Activated T-cell treated with anti-CD3 and anti-CD28 coated beads, Interleukin-2, amount 50 U/mL, for 1 hour (primary cell): ENCODE results near the gene CABP4.
"Not testable (repeated sequence)": the region's sequence is repeated elsewhere in the genome, so short reads cannot be mapped to it uniquely, and the experiment has no call there.

ENCODE experiments used
- DNase-seq: peaks from one replicate; pipeline ENCODE4 v3.0.0-alpha.2; 2020

The CABP4 gene

DNA sequence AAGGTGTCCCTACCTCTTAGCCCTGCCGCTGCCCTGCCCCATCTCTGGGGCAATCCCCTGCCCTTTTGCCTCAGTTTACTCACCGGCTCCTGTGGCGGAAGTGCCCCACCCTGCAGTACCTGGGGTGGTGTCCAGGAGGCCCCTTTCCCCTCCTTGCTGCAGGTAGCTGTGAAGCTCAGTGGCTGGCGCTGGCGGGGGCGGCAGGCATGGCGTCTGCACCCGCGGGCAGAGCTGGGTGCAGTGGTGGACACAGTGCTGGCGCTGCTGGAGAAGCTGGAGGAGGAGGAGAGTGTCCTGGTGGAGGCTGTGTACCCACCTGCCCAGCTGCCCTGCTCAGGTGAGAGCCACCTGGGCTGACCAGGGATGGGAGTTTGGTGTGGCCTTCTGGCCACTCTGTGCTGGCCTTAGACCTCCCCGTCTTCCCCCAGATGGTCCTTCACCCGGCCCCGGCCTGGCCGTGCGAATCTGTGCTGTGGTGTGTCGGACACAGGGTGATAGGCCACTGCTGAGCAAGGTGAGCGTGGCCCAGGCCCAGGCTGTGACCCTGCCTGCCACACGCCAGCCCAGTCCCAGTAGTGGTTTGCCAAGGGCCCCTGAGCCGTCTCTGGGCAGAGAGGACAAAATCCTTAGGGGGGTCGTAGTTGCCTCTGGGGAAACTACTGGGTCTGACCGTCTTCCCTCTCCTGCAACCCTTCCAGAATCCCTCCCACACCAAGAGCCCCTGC lies 35.7 kb upstream of the CABP4 start:
- DNase-seq, result peak; percentile 28

DNA sequence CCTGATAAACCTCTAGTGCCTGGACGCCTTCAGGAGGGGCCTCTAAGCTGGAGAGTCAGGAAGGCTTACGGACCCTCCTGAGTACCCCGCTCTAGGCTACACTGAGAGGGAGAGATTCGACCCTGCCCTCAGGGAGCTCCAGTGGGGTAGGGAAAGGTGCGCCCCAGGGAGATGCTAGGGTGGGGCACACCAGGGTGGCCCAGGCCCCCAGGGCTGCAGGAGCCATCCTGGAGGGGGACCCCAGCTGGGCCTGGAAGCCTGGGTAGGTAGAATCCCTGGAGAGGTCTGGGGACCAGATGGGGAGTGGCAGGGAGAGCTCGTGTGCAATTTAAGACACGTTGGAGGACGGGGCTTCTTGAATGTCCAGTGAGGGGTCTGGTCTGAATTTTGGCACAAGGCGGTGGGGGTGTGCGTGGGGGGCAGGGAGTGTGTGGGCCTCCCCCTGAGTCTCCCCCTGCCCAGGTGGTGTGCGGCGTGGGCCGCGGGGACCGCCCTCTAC lies 35.0 kb upstream of the CABP4 start:
- peak; percentile 35 for DNase-seq

DNA sequence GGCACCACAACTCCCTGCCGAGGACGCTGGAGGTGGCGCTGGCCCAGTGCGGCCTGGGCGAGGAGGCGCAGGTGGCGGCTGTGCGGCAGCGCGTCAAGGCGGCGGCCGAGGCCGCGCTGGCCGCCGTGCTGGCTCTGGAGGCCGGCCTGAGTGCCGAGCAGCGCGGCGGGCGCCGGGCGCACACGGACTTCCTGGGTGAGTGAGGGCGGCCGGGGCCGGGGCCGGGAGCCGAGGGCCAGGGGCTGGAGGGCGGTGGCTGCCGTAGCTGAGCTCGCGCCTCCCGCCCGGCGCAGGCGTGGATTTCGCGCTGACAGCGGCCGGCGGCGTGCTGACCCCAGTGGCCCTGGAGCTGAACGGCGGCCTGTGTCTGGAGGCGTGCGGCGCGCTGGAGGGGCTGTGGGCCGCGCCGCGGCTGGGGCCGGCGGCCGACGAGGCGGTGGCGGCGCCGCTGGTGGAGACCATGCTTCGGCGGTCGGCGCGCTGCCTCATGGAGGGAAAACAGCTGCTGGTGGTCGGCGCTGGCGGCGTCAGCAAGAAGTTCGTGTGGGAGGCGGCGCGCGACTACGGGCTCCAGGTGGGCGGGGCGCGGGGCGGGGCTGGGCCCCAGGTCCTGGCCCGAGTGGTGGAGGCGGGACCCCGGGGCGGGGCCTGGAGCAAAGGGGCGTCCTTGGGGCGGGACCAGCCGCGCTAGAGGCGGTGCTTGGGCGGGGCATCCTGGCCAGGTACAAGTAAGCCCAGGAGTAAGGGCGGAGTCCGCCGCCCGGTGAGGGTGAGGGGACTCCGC lies 34.3 kb upstream of the CABP4 start:
- peak; percentile 100 for DNase-seq

DNA sequence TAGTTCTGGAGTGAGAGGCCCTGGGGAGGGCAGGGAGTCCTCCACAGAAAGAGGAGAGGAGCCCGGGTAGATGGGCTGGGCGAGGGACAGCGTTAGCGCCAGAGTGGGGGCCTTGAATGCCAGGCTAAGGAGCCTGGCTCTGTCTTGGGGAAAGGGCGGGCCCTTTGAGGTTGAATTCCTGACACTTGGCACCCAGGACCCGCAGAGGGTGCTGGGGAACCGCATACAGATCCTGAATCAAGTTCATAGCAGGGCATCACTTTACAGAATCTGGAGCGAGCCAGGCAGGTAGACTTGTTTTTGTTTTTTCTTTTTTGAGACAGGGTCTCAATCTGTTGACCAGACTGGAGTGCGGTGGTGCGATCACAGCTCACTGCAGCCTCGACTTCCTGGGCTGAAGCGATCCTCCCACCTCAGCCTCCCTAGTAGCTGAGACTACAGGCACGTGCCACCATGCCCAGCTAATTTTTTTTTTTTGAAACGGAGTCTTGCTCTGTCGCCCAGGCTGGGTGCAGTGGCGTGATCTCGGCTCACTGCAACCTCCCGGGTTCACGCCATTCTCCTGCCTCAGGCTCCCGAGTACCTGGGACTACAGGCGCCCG lies 33.6 kb upstream of the CABP4 start:
- no peak for DNase-seq

DNA sequence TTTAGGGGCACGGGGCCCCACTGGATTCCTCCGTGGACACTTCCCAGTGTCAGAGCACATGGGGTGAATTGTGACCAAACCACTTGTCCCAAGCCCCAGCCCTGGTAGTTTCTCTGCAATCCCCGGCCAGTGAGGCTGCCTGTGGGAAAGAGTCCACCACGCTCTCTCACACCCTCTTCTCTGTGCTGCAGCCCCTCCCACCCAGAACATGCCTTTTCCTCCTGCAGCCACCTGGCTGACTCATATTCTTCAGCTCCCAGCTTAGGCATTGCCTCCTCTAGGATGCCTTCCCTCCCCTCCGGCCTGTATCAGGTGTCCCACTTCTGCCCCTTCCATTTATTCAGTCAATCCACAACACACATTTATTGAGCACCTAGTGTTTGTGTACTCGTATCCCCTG lies 32.3 kb upstream of the CABP4 start:
- DNase-seq, result no peak

DNA sequence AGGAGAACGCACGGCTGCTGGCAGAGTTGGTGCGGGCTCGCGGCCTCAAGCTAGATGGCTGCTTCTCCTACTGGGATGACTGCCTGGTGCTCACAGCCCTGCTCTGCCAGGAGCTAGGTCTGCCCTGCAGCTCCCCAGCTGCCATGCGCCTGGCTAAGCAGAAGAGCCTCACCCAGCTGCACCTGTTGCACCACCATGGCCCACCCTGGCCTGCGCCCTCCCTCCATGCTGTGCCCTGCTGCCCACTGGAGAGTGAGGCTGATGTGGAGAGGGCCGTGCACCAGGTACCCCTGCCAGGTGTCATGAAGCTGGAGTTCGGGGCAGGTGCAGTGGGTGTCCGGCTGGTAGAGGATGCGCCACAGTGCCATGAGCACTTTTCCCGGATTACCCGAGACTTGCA lies 31.7 kb upstream of the CABP4 start:
- no peak for DNase-seq

DNA sequence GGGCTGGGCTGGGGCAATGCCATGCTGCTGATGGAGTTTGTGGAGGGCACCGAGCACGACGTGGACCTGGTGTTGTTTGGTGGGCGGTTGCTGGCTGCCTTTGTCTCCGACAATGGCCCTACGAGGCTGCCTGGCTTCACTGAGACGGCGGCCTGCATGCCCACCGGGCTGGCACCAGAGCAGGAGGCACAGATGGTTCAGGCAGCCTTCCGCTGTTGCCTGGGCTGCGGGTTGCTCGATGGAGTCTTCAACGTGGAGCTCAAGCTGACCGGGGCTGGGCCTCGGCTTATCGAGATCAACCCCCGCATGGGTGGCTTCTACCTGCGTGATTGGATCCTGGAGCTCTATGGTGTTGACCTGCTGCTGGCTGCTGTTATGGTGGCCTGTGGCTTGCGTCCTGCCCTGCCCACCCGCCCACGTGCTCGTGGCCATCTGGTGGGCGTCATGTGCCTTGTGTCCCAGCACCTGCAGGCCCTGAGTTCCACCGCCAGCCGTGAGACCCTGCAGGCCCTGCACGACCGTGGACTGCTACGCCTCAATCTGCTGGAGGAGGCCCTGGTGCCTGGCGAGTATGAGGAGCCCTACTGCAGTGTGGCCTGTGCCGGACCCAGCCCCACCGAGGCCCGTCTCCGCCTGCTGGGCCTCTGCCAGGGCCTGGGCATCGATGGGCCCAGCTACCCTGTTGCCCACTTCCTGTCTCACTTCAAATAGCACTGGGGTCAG lies 31.1 kb upstream of the CABP4 start:
- no peak for DNase-seq

DNA sequence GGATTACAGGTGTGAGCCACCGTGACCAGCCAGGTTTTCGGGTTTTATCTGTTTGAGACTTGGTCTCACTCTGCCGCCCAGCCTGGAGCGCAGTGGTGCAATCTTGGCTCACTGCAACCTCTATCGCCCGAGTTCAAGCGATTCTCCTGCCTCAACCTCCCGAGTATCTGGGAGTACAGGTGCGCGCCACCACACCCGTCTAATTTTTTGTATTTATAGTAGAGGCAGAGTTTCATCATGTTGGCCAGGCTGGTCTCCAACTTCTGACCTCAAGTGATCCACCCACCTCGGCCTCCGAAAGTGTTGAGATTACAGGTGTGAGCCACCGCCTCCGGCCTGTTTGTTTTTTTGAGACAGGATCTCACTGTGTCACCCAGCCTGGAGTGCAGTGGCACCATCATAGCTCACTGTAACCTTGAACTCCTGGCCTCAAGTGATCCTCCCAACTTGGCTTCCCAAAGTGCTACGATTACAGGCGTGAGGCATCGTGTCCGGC lies 27.7 kb upstream of the CABP4 start:
- DNase-seq, result not testable (repeated sequence)

DNA sequence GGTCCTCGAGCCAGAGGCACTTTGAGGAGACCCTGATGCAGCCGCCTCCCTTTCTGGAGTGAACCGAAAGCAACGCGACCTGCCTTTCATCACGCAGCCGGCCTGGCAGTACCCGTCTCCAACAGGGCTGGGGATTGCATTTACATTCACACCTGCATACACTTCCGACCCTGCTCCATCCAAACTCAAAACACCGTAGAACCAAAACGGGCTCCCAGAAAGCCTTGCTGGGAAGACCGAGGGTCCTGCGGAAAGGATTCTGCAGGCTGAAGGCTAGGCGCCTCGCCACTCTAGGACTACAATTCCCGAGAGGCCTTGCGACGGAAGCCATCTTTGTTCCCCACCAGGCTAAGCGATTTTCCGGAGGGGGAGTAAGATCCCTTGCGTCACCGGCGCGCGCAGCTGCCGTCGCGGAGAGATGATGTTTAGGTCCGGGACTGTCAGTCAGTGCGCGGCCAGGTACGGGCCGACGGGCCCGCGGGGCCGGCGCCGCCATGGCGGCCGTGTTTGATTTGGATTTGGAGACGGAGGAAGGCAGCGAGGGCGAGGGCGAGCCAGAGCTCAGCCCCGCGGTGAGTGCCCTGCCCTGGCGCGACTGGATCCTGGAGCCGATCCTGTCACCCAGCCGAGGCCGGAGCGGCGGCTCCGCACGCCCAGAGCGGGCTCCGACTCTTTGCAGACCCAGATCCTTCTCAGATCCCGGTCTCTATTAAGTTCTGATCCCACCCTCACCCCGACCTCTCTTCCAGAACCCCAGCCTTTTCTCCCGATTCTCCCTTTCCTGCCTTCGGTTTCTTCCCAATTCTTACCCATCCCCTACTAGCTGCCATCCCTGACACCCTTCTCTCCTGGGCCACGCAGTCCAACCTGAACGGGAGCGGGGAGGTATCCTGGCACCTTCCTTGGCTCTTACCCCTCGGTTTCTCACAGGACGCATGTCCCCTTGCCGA lies 26.8 kb upstream of the CABP4 start, which contains the start of gene RPS6KB2:
Gene RPS6KB2, plus strand, starts transcription at position 443 of the 950 bp plus-strand sequence. Its CDS starts 52 bp downstream, at position 495.
- DNase-seq, result peak; percentile 100

DNA sequence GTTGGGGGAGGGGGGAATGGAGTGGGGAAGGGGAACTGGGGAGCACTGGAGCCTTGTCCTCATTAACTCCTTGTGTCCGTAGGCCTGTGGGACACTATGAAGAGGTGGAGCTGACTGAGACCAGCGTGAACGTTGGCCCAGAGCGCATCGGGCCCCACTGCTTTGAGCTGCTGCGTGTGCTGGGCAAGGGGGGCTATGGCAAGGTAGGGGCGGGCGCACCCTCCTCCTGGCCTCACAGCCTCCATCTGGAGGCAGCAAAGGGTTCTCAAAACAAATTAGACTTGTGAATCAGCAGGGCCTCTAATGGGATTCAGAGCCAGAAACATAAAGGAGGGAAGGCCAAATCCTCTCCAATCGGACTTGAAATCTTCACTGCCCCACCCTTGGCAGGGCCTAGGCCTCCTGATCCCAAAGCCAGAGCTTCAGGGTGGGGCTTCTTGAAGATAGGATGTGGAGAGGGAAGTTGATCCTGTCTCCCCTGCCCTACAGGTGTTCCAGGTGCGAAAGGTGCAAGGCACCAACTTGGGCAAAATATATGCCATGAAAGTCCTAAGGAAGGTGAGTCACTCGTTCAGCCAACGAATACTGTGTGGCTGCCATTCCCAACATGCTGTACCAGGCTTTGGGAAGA lies 26.0 kb upstream of the CABP4 start:
- no peak for DNase-seq

DNA sequence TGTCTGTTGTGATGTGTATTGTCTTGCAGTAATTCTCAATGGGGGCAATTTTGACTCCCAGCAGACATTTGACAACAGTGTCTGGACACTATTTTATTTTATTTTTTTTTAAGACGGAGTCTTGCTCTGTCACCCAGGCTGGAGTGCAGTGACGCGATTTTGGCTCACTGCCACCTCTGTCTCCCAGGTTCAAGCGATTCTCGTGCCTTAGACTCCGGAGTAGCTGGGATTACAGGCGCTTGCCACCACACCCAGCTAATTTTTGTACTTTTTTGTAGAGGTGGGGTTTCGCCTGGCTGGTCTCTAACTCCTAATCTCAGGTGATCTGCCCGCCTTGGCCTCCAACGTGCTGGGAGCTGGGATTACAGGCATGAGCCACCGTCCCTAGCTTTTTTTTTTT lies 25.4 kb upstream of the CABP4 start:
- no peak for DNase-seq

DNA sequence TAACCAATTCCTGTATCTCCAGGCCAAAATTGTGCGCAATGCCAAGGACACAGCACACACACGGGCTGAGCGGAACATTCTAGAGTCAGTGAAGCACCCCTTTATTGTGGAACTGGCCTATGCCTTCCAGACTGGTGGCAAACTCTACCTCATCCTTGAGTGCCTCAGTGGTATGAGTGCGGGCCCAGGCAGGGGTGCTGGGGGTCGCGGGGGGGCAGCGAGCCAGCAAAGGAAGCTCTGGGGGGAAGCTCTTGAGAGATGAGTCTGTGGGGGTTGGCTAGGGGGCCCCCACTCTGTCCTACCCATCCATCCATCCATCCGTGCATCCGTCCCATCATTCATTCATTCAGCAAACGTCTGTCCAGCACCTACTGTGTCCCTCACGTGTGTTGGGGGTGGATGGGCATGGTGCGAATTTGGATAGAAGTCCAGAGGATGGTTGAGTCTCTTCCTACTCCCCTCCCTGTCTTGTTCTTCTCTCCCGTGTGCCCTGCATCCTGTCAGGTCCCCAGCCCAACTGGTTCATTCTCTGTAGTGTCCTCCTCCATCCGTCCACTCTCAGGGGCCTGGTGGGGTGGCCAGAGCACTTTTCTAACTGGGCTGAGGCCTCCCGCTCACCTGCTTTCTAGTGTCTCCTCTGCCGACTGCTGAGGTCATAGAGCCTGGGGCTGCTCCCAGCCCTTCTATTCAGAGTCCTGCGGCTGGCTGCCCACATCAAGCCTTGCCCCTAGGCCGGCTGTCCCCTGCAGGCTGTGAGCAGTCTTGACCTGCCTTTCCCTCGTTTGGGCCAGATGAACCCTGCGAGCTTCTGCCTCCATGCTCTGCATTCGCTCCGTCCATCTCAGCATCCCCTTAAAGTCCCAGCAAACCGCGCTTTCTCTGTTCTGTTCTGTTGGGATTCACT lies 23.6 kb upstream of the CABP4 start:
- DNase-seq, result no peak

DNA sequence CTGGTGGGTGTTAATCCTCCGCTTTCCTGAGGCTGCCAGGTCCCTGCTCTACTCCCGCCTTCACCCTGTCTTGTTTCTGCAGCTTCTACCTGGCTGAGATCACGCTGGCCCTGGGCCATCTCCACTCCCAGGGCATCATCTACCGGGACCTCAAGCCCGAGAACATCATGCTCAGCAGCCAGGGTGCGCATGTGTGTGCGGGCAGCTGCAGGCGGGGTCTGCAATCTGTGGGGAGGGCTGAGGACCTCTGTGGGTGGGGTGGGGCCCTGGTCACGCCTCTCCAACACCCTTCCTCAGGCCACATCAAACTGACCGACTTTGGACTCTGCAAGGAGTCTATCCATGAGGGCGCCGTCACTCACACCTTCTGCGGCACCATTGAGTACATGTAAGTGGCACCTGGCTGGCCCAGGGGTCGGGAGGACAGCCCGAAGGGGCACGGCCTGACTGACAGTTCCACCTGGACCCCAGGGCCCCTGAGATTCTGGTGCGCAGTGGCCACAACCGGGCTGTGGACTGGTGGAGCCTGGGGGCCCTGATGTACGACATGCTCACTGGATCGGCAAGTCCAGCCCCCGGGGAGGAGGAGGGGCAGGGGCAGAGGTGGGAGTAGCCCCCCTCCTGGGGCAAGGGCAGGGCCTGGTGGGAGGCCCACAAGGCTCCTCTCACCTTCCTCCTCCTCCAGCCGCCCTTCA lies 22.4 kb upstream of the CABP4 start:
- DNase-seq, result no peak

DNA sequence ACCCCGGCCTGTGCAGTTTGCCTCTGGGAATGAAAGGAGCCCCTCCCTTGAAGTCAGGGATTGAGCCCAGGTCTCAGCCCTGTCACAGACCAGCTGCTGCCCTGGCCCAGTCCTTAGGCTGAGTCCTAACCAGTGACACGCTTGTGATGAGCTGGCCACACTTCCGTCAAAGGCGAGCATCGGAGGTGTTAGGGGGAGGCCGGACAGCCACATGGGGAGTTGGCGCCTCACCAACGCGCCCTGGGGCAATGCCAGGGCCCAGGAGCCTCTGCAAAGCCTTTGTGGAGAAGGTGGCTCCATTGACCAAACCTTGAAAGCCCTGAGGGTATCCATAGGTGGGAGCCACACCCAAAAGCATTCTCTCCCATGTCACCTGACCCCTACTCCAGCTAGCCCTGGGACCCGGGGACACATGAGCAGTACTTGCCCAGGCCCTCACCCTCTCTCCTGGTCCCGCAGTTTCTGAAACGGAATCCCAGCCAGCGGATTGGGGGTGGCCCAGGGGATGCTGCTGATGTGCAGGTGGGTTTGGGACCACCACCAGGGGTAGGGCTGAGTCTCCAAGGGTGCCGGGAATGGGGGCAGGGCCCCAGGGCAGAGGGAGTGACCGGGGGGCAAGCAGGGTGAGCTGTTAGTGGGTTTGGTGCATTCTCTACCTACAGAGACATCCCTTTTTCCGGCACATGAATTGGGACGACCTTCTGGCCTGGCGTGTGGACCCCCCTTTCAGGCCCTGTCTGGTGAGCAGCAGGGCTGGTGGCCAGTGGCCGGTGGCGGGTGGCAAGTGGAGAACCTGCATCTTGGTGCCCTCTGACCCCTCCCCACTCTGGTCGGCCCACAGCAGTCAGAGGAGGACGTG lies 21.4 kb upstream of the CABP4 start:
- peak; percentile 36 for DNase-seq

DNA sequence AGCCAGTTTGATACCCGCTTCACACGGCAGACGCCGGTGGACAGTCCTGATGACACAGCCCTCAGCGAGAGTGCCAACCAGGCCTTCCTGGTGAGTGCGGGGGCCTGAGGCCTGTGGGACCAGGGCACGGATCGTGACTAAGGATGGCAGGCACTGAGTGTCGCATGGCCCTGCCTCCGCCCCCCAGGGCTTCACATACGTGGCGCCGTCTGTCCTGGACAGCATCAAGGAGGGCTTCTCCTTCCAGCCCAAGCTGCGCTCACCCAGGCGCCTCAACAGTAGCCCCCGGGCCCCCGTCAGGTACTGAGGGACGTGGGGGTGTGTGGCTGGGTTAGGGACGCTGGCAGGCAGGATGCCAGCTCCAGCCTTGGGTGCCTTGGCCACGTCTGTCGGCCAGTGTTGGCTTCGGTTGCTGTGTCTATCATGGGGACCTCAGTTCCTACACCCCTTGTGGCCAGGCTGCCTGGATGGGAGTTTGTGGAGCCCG lies 20.7 kb upstream of the CABP4 start:
- DNase-seq, result peak; percentile 55

DNA sequence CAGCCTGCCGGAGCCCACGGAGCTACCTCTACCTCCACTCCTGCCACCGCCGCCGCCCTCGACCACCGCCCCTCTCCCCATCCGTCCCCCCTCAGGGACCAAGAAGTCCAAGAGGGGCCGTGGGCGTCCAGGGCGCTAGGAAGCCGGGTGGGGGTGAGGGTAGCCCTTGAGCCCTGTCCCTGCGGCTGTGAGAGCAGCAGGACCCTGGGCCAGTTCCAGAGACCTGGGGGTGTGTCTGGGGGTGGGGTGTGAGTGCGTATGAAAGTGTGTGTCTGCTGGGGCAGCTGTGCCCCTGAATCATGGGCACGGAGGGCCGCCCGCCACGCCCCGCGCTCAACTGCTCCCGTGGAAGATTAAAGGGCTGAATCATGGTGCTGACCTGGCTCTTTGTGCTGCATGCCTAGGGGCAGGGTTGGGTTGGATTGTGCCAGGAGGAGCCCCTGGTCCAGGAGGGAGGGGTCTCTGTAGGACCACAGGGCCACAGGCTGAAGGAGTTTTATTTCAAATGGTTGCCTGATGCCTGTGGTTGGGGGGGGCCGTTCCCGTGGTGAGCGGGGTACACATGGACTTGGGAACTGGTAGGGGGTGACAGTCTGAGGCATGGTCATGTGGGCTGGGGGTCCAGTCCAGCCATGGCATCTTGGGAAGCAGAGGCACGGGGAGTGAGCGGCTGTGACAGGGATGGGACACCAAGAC lies 20.0 kb upstream of the CABP4 start:
- DNase-seq, result peak; percentile 47

DNA sequence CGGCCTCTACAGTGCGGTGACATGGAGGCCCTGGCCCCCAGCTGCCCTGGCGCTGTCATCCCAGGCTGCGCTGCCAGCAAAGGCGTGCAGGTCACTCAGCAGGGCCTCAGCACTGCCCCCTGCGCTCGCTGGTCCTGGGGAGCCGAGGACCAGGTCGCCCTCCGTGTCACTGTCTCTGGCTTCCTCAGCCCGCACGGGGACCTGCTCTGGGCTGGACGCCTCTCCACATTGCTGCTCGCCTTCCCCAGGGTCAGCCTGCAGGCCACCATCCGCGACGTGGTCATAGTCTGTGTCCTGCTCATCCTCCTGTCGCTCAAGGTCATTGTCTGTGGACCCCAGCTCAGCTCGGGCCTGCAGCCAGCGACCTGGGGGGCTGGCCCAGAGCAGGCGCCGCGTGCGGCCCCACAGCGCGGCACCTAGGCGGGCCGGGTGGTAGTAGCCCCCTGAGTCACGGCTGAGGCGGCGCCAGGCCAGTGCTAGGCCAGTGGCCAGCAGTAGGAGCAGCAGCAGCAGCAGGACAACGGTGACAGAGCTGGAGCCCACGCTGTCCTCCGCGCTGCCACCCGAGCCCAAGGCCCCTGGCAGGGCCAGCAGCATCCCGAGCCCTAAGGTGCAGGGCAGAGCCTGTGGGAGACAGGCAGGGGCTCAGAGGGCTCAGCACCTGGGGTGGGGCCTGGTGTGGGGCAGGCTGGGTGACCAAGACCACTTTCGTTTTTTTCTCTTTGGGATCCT lies 19.3 kb upstream of the CABP4 start:
- no peak for DNase-seq
